Caco-2 (cell line): ENCODE results near the gene CAPRIN2. TPM values are rescaled to one million over a fixed set of nuclear protein-coding genes. Genes with fewer than 3 reads are reported as not detected.

Source experiments
- BruUV-seq: library from RNA; stranded (reverse); fragments of 400-500 nt; replicated peaks from 2 replicates; lab custom pipeline; 2021; lab: Mats Ljungman, UMichigan
- CTCF ChIA-PET: fragments of 300-600 bp; sonication (Branson Sonifier 250); formaldehyde crosslinking; loops from one replicate; lab custom pipeline; 2022; ENCODE audit warnings: antibody characterized with exemption; lab: Charles Lee
- POLR2A ChIA-PET: fragments of 300-600 bp; sonication (Branson Sonifier 250); formaldehyde crosslinking; loops from one replicate; lab custom pipeline; 2022; ENCODE audit warnings: antibody characterized with exemption; lab: Charles Lee
- DNase-seq, 2 experiments: peaks; one replicate each; pipeline versions ENCODE4 v3.0.0 to v3.0.0-alpha.2; 2020 to 2022
- H3K27me3 ChIP-seq: replicated peaks from 2 replicates; pipeline ENCODE4 v1.6.0; 2011; ENCODE audit warnings: low read length; ENCODE audit not compliant: control insufficient read depth, insufficient read depth
- H3K36me3 ChIP-seq: 2 replicates; pipeline ENCODE4 v1.5.1; 2011; ENCODE audit warnings: low read length; ENCODE audit not compliant: control insufficient read depth, insufficient read depth
- H3K4me1 ChIP-seq: fragments of 250-450 bp; sonication (Bioruptor Pico); 2 replicates; pipeline ENCODE4 v1.5.1; 2020; ENCODE audit warnings: mild to moderate bottlenecking
- H3K4me3 ChIP-seq: 2 replicates; pipeline ENCODE4 v1.5.1; 2011; ENCODE audit warnings: low read depth, mild to moderate bottlenecking, control low read depth, low read length
- H3K9me3 ChIP-seq: fragments of 250-450 bp; sonication (Bioruptor Pico); 2 replicates; pipeline ENCODE4 v1.5.1; 2020; ENCODE audit warnings: mild to moderate bottlenecking, moderate library complexity
- H3K27ac Mint-ChIP-seq: one replicate; pipeline ENCODE4 v1.8.0; 2022; ENCODE audit warnings: mixed read lengths; ENCODE audit not compliant: unreplicated experiment
- H3K27me3 Mint-ChIP-seq: one replicate; pipeline ENCODE4 v1.8.0; 2022; ENCODE audit warnings: mixed read lengths; ENCODE audit not compliant: insufficient read depth, unreplicated experiment
- H3K36me3 Mint-ChIP-seq: one replicate; pipeline ENCODE4 v1.8.0; 2022; ENCODE audit warnings: mild to moderate bottlenecking, mixed read lengths; ENCODE audit not compliant: insufficient read depth, unreplicated experiment
- H3K4me1 Mint-ChIP-seq: one replicate; pipeline ENCODE4 v1.8.0; 2022; ENCODE audit warnings: low read depth, mixed read lengths; ENCODE audit not compliant: unreplicated experiment
- H3K4me3 Mint-ChIP-seq: one replicate; pipeline ENCODE4 v1.8.0; 2022; ENCODE audit warnings: mild to moderate bottlenecking, moderate library complexity, mixed read lengths; ENCODE audit not compliant: unreplicated experiment
- H3K9me3 Mint-ChIP-seq: one replicate; pipeline ENCODE4 v1.8.0; 2022; ENCODE audit warnings: mixed read lengths; ENCODE audit not compliant: unreplicated experiment
- CTCF ChIP-seq, 2 experiments: fragments of 200-600 bp in 1 of 2; IDR thresholded peaks; 1 replicate in 1 of 2; 2 replicates in 1 of 2; pipeline versions ENCODE4 v1.5.1 to v1.8.0; 2011 to 2022; ENCODE audit warnings: antibody characterized with exemption in 1 of 2, control low read depth in 1 of 2, inconsistent platforms in 1 of 2, low read depth in 1 of 2, low read length in 1 of 2, mild to moderate bottlenecking in 1 of 2, moderate library complexity in 1 of 2; ENCODE audit not compliant: insufficient read depth in 1 of 2, severe bottlenecking in 1 of 2, unreplicated experiment in 1 of 2
- intact Hi-C: fragments of 100-400 bp; cut with micrococcal nuclease; formaldehyde crosslinking; loops from one replicate; pipeline ENCODE4 v1.10.0; 2022; ENCODE audit not compliant: unreplicated experiment
- total RNA-seq: library from RNA; stranded (reverse); gene quantifications from 2 replicates; pipeline ENCODE4 v1.2.3, GENCODE V29; 2022

The CAPRIN2 gene
- total RNA-seq, 1 experiment from 2014 or later = 19.6 TPM

- Histone ChIP-seq H3K9me3 (no peaks in the 10 kb centered on the region), H3K36me3 (peaks cover 3% of the 10 kb centered on the region), H3K4me1 (no peaks in the 10 kb centered on the region), H3K4me3 (no peak overlapping the region), H3K27me3 (no peaks in the 10 kb centered on the region)
- DNase-seq = no peak
- no peaks in the 10 kb centered on the region for H3K9me3 Mint-ChIP-seq
- H3K4me3 Mint-ChIP-seq = no peak overlapping the region
- intact Hi-C loops = no loop called here
- ChIA-PET CTCF (interaction anchor here (0.7 kb wide), 1 partner anchor 1212 kb away, joined by 4 read pairs; no protein-coding TSS in a partner anchor), POLR2A (no interaction called here)
- no peaks in the 10 kb centered on the region for H3K27me3 Mint-ChIP-seq
- H3K27ac Mint-ChIP-seq = no peak overlapping the region
- peaks cover 35% of the 10 kb centered on the region for H3K36me3 Mint-ChIP-seq
- H3K4me1 Mint-ChIP-seq = no peaks in the 10 kb centered on the region
- BruUV-seq = no TSS peak
- TF ChIP-seq CTCF (IDR thresholded peaks at IDR 0.05; ENCODE audit: insufficient read depth in 1 of 2, low read depth in 1 of 2, low read length in 1 of 2, severe bottlenecking in 1 of 2, unreplicated experiment in 1 of 2) = no peak
Measured at GRCh38 chr12:30679241-30679640, 75.5 kb downstream of the CAPRIN2 start.

GRCh38 chr12:30678221-30678620 is 76.5 kb downstream of the CAPRIN2 start:
- Histone ChIP-seq H3K27me3 (no peaks in the 10 kb centered on the region), H3K4me1 (no peaks in the 10 kb centered on the region), H3K4me3 (no peak overlapping the region), H3K9me3 (no peaks in the 10 kb centered on the region), H3K36me3 (peaks cover 3% of the 10 kb centered on the region)
- TF ChIP-seq CTCF (IDR thresholded peaks at IDR 0.05; ENCODE audit: insufficient read depth in 1 of 2, low read depth in 1 of 2, low read length in 1 of 2, severe bottlenecking in 1 of 2, unreplicated experiment in 1 of 2) = no peak
- CTCF ChIA-PET = no interaction called here
- Mint-ChIP-seq H3K27me3 (no peaks in the 10 kb centered on the region), H3K36me3 (peaks cover 35% of the 10 kb centered on the region), H3K4me1 (no peaks in the 10 kb centered on the region), H3K27ac (no peak overlapping the region), H3K4me3 (no peak overlapping the region), H3K9me3 (no peaks in the 10 kb centered on the region)
- no peak for DNase-seq
- no TSS peak for BruUV-seq
- intact Hi-C loops = no loop called here
- POLR2A ChIA-PET = no interaction called here

GRCh38 chr12:30661210-30661609 is 93.5 kb downstream of the CAPRIN2 start:
- H3K4me3 Mint-ChIP-seq = no peak overlapping the region
- H3K27me3 ChIP-seq = no peaks in the 10 kb centered on the region
- no peak overlapping the region for H3K4me3 ChIP-seq
- no peaks in the 10 kb centered on the region for H3K27me3 Mint-ChIP-seq
- H3K4me1 ChIP-seq = no peaks in the 10 kb centered on the region
- no peaks in the 10 kb centered on the region for H3K9me3 Mint-ChIP-seq
- DNase-seq = no peak
- peaks cover 3% of the 10 kb centered on the region; the same call in 1 of the 2 replicates for H3K36me3 ChIP-seq
- TF ChIP-seq CTCF (IDR thresholded peaks at IDR 0.05; ENCODE audit: insufficient read depth in 1 of 2, low read depth in 1 of 2, low read length in 1 of 2, severe bottlenecking in 1 of 2, unreplicated experiment in 1 of 2) = no peak
- no peaks in the 10 kb centered on the region for H3K4me1 Mint-ChIP-seq
- H3K9me3 ChIP-seq = no peaks in the 10 kb centered on the region
- BruUV-seq = no TSS peak
- peaks cover 49% of the 10 kb centered on the region for H3K36me3 Mint-ChIP-seq
- CTCF ChIA-PET = no interaction called here
- POLR2A ChIA-PET = no interaction called here
- intact Hi-C loops = no loop called here
- no peak overlapping the region for H3K27ac Mint-ChIP-seq

Other genes with a start within 250 kb of the CAPRIN2 start
- gene IPO8, start 59.1 kb downstream of the CAPRIN2 start, total RNA-seq = 50.4 and 56.6 TPM in 2 replicates
- gene TSPAN11, start 171.8 kb upstream of the CAPRIN2 start, total RNA-seq = not detected in 2 replicates